GM03348 (cell line): Measurements from ENCODE around the gene EIF2S1.
"Not testable (repeated sequence)": the region's sequence is repeated elsewhere in the genome, so short reads cannot be mapped to it uniquely, and the experiment has no call there.

Experiments used
- DNase-seq: peaks from one replicate; pipeline ENCODE4 v3.0.0; 2012; ENCODE audit warnings: low spot score

EIF2S1 gene

GRCh38 chr14:67371247-67372148, 11.4 kb downstream of the EIF2S1 start:
- DNase-seq, result no peak

DNA sequence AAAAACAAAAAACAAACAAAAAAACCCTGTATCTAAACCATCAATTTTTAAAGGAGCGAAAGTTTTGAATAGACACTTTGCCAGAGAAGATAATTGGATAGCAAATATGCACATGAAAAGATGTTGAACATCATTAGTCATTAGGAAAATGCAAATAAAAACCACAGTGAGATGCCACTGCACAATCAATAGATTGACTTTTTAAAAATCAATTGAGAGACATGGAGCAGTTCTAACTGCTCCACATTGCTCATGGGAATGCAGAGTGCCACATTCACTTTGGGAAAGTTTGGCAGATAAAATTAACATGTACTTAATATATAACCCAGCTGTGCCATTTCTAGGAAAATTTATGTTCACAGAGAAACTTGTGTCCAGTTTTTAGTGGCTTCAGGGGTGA, 12.7 kb downstream of the EIF2S1 start:
- no peak for DNase-seq

DNA sequence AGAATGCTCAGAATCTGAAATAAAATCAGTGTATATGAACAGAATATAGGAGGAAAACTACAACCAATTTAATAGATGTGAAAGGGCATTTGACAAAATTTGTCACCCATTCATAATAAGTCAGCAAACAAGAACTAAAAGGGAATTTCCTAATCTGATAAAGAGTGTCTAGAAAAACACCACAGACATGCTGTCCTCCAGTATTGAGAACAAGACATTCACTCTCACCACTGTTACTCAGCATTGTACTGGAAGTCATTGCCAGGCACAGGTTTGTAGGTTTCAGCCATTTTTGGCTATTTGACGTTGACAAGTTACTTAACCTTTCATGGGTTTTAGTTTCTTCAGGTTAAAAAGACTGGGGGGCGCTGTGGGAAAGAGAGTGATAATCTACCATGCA, 13.2 kb downstream of the EIF2S1 start:
- DNase-seq, result no peak

DNA sequence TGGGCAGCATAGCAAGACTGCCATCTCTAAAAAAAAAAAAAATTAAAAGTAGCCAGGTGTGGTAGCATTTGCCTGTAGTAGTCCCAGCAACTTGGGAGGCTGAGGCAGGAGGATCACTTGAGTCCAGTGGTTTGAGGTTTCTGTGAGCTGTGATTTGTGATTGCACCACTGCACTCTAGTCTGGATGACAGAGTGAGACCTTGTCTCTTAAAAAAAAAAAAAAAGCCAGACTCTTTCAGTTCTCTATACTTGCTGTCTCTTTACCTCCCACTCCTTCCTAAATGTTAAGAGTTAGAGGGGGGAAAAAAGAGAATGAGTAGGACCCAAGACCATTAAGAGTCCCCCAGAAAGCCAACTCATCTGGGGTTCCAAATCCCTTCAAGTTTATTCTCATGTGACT, 17.8 kb downstream of the EIF2S1 start:
- no peak for DNase-seq

- no peak for DNase-seq
These were observed 25.0 kb downstream of the EIF2S1 start for GRCh38 chr14:67385120-67385519.

DNA sequence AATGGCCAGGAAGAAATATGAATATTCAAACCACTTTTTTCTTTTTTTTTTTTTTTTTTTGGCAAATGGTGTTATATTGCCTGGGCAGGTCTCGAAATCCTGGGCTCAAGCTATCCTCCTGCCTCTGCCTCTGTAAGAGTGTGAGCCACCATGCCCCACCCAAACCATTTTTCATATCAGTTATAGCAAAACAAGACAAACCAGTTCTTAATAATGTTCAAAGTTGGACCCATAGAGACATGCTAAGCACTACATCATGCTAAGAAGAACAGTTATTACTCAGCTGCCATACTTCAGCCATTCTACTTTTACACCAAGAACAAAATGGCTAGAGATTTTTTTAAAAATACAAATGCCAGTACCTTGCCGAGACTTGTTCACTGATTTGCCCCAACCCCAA, 25.5 kb downstream of the EIF2S1 start:
- no peak for DNase-seq

DNA sequence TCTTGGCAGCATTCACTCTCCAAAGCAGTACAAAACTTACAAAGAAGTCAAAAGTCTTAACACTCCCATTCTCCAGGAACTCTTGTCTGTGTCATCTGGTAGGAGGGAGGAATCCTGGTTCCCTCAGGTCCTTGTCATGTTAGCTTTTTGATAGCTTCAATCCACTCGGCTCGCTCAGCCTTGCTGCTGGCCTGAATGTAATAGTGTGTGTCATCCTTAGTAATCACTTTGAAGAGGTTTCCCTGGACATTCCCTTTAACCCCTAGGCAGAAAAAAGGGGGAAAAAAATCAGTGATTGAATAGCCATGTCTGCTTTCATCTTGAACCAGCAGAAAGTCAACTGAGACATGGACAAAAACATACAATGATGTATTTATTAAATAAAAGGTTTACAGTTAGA, 27.1 kb downstream of the EIF2S1 start:
- DNase-seq, result no peak

GRCh38 chr14:67389275-67389674, 29.1 kb downstream of the EIF2S1 start:
- DNase-seq, result no peak

GRCh38 chr14:67389811-67390534, 29.8 kb downstream of the EIF2S1 start:
- DNase-seq, result no peak

DNA sequence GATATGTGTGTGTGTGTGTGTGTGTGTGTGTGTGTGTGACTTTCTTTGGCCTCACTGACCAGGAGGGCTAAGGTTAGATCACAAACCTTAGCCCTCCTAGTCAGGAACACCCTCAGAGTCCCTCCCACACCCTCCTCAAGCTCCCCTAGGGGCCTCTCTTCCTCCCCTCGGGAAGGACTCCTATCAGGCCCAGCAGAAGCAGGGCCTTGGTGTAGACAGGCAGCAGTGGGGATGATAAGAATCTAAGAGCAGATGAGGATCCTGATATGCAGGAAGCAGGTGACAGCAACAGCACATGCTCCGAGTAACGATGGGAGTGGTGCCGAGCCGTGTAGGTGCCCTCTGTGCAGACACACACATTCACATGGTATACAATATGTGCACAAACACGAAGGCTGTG, 31.1 kb downstream of the EIF2S1 start:
- no peak for DNase-seq

GRCh38 chr14:67392123-67392522, 32.0 kb downstream of the EIF2S1 start:
- DNase-seq, result no peak

GRCh38 chr14:67392800-67393199, 32.7 kb downstream of the EIF2S1 start:
- DNase-seq, result no peak

GRCh38 chr14:67393689-67394088, 33.6 kb downstream of the EIF2S1 start:
- no peak for DNase-seq

DNA sequence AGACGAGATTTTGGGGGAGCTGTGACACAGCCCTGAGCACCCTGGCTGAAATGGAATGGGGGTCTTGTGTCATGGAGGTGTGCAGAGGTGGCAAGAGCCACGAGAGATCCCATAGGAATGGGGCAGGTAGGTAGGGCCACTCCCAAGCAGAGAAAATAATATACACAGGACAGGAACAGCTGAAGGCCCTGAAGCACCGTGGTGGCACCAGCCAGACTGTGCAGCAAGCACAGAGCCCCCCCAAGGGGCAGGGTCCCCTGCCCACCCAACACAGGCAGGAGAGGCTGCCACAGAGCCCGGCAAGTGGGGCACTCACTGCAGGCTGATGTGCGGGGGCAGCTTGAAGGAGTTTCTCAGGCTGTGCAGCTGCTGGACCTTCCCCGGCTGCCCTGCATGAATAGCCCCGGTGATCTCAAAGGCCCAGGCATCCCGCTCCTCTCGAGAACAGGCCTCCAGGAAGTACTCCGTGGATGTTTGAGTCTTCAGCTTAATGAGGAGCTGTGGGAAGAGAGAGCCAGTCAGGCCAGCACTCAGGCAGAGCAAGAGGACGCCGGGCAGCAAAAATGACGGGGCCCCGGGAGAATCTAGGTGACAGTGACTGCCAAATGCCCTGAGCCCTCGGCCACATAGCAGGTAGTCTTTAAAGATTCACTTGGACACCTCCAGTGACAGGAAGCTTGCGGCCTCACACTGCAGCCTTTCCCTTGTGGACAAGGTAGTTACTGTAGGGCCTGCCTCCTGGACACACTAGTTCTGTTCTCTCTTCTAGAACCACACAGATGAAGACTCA, 35.2 kb downstream of the EIF2S1 start:
- DNase-seq, result no peak

- DNase-seq, result no peak
These were observed 35.7 kb downstream of the EIF2S1 start for GRCh38 chr14:67395876-67396189.

DNA sequence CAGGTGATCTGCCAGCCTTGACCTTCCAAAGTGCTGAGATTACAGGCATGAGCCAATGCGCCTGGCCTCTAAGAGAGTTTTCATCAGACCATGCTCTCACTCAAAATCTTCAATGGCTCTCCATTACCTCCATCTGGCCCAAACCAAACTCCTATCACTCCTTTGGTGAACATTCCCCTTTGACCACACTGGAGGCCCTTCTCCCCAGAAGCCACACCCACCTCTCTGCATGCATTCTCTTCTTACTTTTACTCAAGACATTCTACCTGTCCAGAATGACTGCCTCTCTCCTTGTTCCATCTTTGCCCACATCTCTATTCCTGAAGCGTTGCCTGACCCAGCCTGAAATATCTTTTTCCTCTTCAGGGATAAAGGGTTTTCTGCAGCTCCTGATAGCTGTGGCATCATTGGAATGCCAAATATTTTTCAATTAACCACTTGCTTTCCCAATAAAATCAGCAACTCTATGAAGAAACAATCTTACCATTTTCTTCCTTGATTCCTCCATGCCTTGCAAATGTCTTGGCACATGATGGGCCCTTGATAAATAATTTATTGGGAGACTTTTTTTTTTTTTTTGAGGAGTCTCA, 36.3 kb downstream of the EIF2S1 start:
- DNase-seq, result peak; percentile 59

- no peak for DNase-seq
These were observed 37.4 kb downstream of the EIF2S1 start for GRCh38 chr14:67397536-67397935.

DNA sequence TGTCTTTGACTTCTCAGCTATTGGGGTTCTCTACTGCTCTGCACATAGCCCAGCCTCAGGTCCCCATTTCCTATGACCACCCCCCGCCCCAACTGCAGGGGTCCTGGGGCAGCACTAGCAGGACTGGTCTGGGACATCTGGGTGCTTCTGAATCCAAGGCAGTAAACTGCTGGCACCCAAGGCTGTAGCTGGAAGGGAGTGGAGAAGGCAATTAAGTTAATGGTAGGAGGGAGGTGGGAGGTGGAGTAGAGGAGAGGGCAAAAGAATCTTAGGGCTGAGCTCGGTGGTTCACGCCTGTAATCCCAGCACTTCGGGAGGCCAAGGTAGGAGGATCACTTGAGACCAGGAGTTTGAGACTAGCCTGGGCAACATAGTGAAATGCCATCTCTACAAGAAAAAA, 40.3 kb downstream of the EIF2S1 start:
- DNase-seq, result no peak

- no peak for DNase-seq
These were observed 45.6 kb downstream of the EIF2S1 start for GRCh38 chr14:67405771-67406170.

- not testable (repeated sequence) for DNase-seq
These were observed 48.1 kb downstream of the EIF2S1 start for GRCh38 chr14:67408122-67408801.

- DNase-seq, result no peak
These were observed 49.3 kb downstream of the EIF2S1 start for GRCh38 chr14:67409461-67409860.

GRCh38 chr14:67410313-67410712, 50.2 kb downstream of the EIF2S1 start:
- no peak for DNase-seq
